PC-3 (cell line): ENCODE measurements around the gene SPIRE1. TPM values are rescaled to one million over a fixed set of nuclear protein-coding genes. Genes with fewer than 3 reads are reported as not detected.
A peak's percentile ranks its signal among the peaks of the same experiment; 100 is the strongest.

Experiments used
- ATAC-seq: fragments of 200-7000 bp; cut with Tn5 transposase; 2 replicates; pipeline ENCODE4 v1.9.1; 2020; ENCODE audit warnings: mild to moderate bottlenecking, moderate library complexity
- BruUV-seq: library from RNA; stranded (reverse); fragments of 400-500 nt; replicated peaks from 2 replicates; lab custom pipeline; 2021; lab: Mats Ljungman, UMichigan
- CTCF ChIA-PET: fragments of 300-600 bp; sonication (Branson Sonifier 250); formaldehyde crosslinking; loops from one replicate; lab custom pipeline; 2022; ENCODE audit warnings: antibody characterized with exemption; lab: Charles Lee
- POLR2A ChIA-PET: fragments of 300-600 bp; sonication (Branson Sonifier 250); formaldehyde crosslinking; loops from one replicate; lab custom pipeline; 2022; ENCODE audit warnings: antibody characterized with exemption; ENCODE audit not compliant: unreplicated experiment; lab: Charles Lee
- DNase-seq: peaks from one replicate; pipeline ENCODE4 v3.0.0-alpha.2; 2015
- H2AFZ ChIP-seq: fragments of 300-600 bp; sonication (generic); 2 replicates; pipeline ENCODE4 v1.6.0; 2016; ENCODE audit warnings: antibody characterized with exemption, low read length
- H3F3A ChIP-seq: fragments of 300-600 bp; sonication (generic); one replicate; pipeline ENCODE4 v1.6.0; 2017; ENCODE audit warnings: antibody characterized with exemption, low read length, control low read depth, mild to moderate bottlenecking; ENCODE audit not compliant: unreplicated experiment
- H3K27ac ChIP-seq: fragments of 300-600 bp; sonication (generic); 2 replicates; pipeline ENCODE4 v1.5.1; 2016; ENCODE audit warnings: mild to moderate bottlenecking, low read length
- H3K27me3 ChIP-seq: fragments of 300-600 bp; sonication (generic); 2 replicates; pipeline ENCODE4 v1.6.1; 2016; ENCODE audit warnings: low read length, mixed read lengths
- H3K36me3 ChIP-seq: fragments of 300-600 bp; sonication (generic); 2 replicates; pipeline ENCODE4 v1.6.1; 2016; ENCODE audit warnings: low read depth, mixed run types, low read length, mixed read lengths
- H3K4me1 ChIP-seq: fragments of 300-600 bp; sonication (generic); 2 replicates; pipeline ENCODE4 v1.5.1; 2016; ENCODE audit warnings: low read length; ENCODE audit not compliant: insufficient read depth
- H3K4me2 ChIP-seq: fragments of 300-600 bp; sonication (generic); 2 replicates; pipeline ENCODE4 v1.6.0; 2016; ENCODE audit warnings: low read length
- H3K4me3 ChIP-seq: fragments of 300-600 bp; sonication (generic); 2 replicates; pipeline ENCODE4 v1.5.1; 2016; ENCODE audit warnings: mild to moderate bottlenecking, low read length, mixed read lengths
- H3K79me2 ChIP-seq: fragments of 300-600 bp; sonication (generic); 2 replicates; pipeline ENCODE4 v1.6.1; 2017; ENCODE audit warnings: low read length, mixed read lengths
- H3K9ac ChIP-seq: fragments of 300-600 bp; sonication (generic); 2 replicates; pipeline ENCODE4 v1.6.0; 2016; ENCODE audit warnings: mild to moderate bottlenecking, low read length
- H3K9me2 ChIP-seq: fragments of 300-600 bp; sonication (generic); replicated peaks from 2 replicates; pipeline ENCODE4 v1.6.1; 2016; ENCODE audit warnings: mixed run types, low read length, mixed read lengths
- H3K9me3 ChIP-seq: fragments of 300-600 bp; sonication (generic); 2 replicates; pipeline ENCODE4 v1.6.1; 2016; ENCODE audit warnings: low read length, mixed read lengths
- H4K20me1 ChIP-seq: fragments of 300-600 bp; sonication (generic); 2 replicates; pipeline ENCODE4 v1.6.1; 2016; ENCODE audit warnings: low read length, mixed read lengths
- CTCF ChIP-seq: fragments of 300-600 bp; sonication (generic); conservative IDR thresholded peaks from 2 replicates; pipeline ENCODE4 v1.5.1; 2017; ENCODE audit warnings: antibody characterized with exemption, low read depth, mild to moderate bottlenecking, low read length
- EZH2 ChIP-seq: fragments of 300-600 bp; sonication (generic); IDR thresholded peaks from one replicate; pipeline ENCODE4 v1.6.1; 2017; ENCODE audit warnings: antibody characterized with exemption, mild to moderate bottlenecking, low read length; ENCODE audit not compliant: unreplicated experiment
- EZH2phosphoT487 ChIP-seq: fragments of 300-600 bp; sonication (generic); IDR thresholded peaks from 2 replicates; pipeline ENCODE4 v1.6.1; 2018; ENCODE audit warnings: mild to moderate bottlenecking, antibody characterized with exemption, low read length, borderline replicate concordance
- intact Hi-C: fragments of 100-400 bp; cut with micrococcal nuclease; formaldehyde crosslinking; loops from 2 replicates; pipeline ENCODE4 v1.9.0; 2023
- total RNA-seq: library from RNA; depleted of rRNA; stranded (reverse); fragments of >200 nt; gene quantifications from 2 replicates; pipeline ENCODE4 v1.2.3, GENCODE V29; 2014

Gene SPIRE1
- total RNA-seq, 1 experiment from 2014 or later, result 32.4 TPM

GRCh38 chr18:12638644-12639124 lies 19.2 kb downstream of the SPIRE1 start:
- no peak overlapping the region; the same call in 1 of the 2 replicates for H3K9ac ChIP-seq
- ATAC-seq, result no peak

GRCh38 chr18:12637901-12638643 lies 19.8 kb downstream of the SPIRE1 start:
- intact Hi-C loops, result no loop called here
- H3K9me2 ChIP-seq, result no peaks in the 10 kb centered on the region
- no peaks in the 10 kb centered on the region for H3K9me3 ChIP-seq
- no peak overlapping the region for H3K4me3 ChIP-seq
- peak overlapping the region; percentile 95 for H3K27ac ChIP-seq
- no peak for ATAC-seq
- TF ChIP-seq EZH2phosphoT487 (no peak), EZH2 (no peak), CTCF (no peak)
- peak; percentile 80 for DNase-seq
- no peak overlapping the region; the same call in 1 of the 2 replicates for H3K9ac ChIP-seq
- no peaks in the 10 kb centered on the region for H3K27me3 ChIP-seq
- H4K20me1 ChIP-seq, result no peaks in the 10 kb centered on the region
- no peak overlapping the region for H2AFZ ChIP-seq
- no peaks in the 10 kb centered on the region for H3K36me3 ChIP-seq
- peaks cover 64% of the 10 kb centered on the region for H3K79me2 ChIP-seq
- H3K4me1 ChIP-seq, result peaks cover 63% of the 10 kb centered on the region
- ChIA-PET POLR2A (no interaction called here), CTCF (no interaction called here)
- BruUV-seq, result no TSS peak
- H3K4me2 ChIP-seq, result 0 out of 2 replicates have a peak overlapping the region, but pooled peaks have one; percentile 1
- peaks cover 8% of the 10 kb centered on the region for H3F3A ChIP-seq

More at GRCh38 chr18:12638644-12639124, 19.2 kb downstream of the SPIRE1 start:
- Histone ChIP-seq H3K9me2 (no peaks in the 10 kb centered on the region), H3K36me3 (no peaks in the 10 kb centered on the region), H3K27me3 (no peaks in the 10 kb centered on the region), H4K20me1 (no peaks in the 10 kb centered on the region), H3K4me3 (no peak overlapping the region), H2AFZ (no peak overlapping the region), H3K4me2 (no peak overlapping the region), H3K4me1 (peaks cover 63% of the 10 kb centered on the region), H3K79me2 (peaks cover 70% of the 10 kb centered on the region), H3K9me3 (no peaks in the 10 kb centered on the region), H3K27ac (peak overlapping the region; percentile 95), H3F3A (peaks cover 8% of the 10 kb centered on the region)
- TF ChIP-seq CTCF, result no peak
- DNase-seq, result no peak
- intact Hi-C loops, result no loop called here
- POLR2A ChIA-PET, result no interaction called here
- BruUV-seq, result no TSS peak
- CTCF ChIA-PET, result no interaction called here

- H3K27ac ChIP-seq, result peak overlapping the region; percentile 95
- POLR2A ChIA-PET, result no interaction called here
- ATAC-seq (no peak), DNase-seq (peak; percentile 20)
- H3K4me3 ChIP-seq, result no peak overlapping the region
- no peak overlapping the region for H3K9ac ChIP-seq
- no peak overlapping the region for H2AFZ ChIP-seq
- intact Hi-C loops, result no loop called here
- no peaks in the 10 kb centered on the region for H3K9me3 ChIP-seq
- H3K79me2 ChIP-seq, result peaks cover 58% of the 10 kb centered on the region
- H3K4me2 ChIP-seq, result 0 out of 2 replicates have a peak overlapping the region, but pooled peaks have one; percentile 1
- peaks cover 65% of the 10 kb centered on the region for H3K4me1 ChIP-seq
- CTCF ChIA-PET, result no interaction called here
- H4K20me1 ChIP-seq, result no peaks in the 10 kb centered on the region
- no peaks in the 10 kb centered on the region for H3K27me3 ChIP-seq
- peaks cover 8% of the 10 kb centered on the region for H3F3A ChIP-seq
- no peaks in the 10 kb centered on the region for H3K36me3 ChIP-seq
- BruUV-seq, result no TSS peak
- H3K9me2 ChIP-seq, result no peaks in the 10 kb centered on the region
- no peak for TF ChIP-seq EZH2
- TF ChIP-seq EZH2phosphoT487, result no peak
- TF ChIP-seq CTCF, result no peak
Measured at GRCh38 chr18:12637393-12637792, 20.5 kb downstream of the SPIRE1 start.
